HL-60 (cell line): ENCODE results near the gene GPR157.

Source experiments
- CTCF ChIP-seq: IDR thresholded peaks from one replicate; pipeline ENCODE4 v1.5.1; 2011; ENCODE audit warnings: low read length, control low read depth, inconsistent platforms; ENCODE audit not compliant: insufficient read depth
- POLR2AphosphoS5 ChIP-seq: IDR thresholded peaks from 2 replicates; pipeline ENCODE4 v1.6.1; 2012; ENCODE audit warnings: low read depth
- REST ChIP-seq: IDR thresholded peaks from 2 replicates; pipeline ENCODE4 v1.6.1; 2012; ENCODE audit warnings: low read depth; ENCODE audit not compliant: insufficient replicate concordance
- SPI1 ChIP-seq: IDR thresholded peaks from 2 replicates; pipeline ENCODE4 v1.6.1; 2012; ENCODE audit warnings: low read depth, mild to moderate bottlenecking, borderline replicate concordance

GRCh38 chr1:9084906-9085305 is 44.0 kb downstream of the GPR157 start:
- TF ChIP-seq CTCF (no peak), SPI1 (no peak), REST (no peak), POLR2AphosphoS5 (no peak)
